ENCODE data around the gene VEGFA. TPM values are rescaled to one million over a fixed set of nuclear protein-coding genes. Genes with fewer than 3 reads are reported as not detected.

VEGFA gene
- total and polyA plus RNA-seq, 2 of the 8 experiments (the other 6 are each of a cell fraction or from before 2014, with no cell fraction given), result 42.2 to 58.5 TPM

DNA sequence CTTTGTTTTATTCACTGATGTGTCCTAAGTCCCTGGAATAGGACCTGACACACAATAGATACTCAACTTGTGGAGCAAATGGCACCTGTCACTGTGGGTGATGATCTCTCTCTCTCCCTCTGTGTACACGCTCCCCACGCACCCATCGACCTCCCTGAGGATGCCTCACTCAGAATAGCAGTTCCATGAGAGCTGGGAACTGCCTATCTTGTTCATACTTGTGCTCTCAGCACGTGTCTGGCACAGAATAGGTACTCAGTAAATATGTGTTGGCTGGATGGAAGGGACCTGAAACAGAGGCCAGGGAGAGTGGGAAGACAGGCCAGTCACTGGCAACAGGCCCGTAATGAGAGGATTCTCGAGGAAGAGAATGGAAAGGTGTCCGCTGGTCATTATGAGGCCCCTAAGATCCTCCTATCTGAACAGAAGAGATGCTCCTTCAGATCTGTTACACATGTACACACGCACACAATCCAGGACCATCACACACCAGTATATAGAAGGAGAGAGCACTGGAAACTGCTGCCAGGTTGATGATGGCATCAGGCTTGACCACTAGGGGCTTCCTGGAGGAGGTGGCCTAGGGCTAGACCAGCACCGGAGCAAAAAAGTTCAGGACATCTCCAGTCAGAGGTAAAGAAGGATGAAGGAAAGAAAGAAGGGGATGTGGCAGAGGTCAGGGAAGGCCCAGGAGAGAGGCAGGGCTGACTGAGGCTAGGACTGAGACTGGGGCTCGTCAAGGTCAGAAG, 30.9 kb downstream of the VEGFA start:
- 93% methylated on average over 10 of the region's 10 CpGs; no CpG with 5 or more reads in 1 of the 2 experiments for WGBS, 2 experiments (ENCODE audit: extremely low coverage in 1 of 2, insufficient coverage in 1 of 2, insufficient read length in 1 of 2, insufficient replicate concordance in 2 of 2, low coverage in 1 of 2, low lambda C conversion rate in 2 of 2, missing lambda C conversion rate in 1 of 2)
- H3K4me3 ChIP-seq (ENCODE audit: extremely low read depth in 1 of 4, insufficient read depth in 2 of 4, low read depth in 3 of 4, low read length in 4 of 4), result no peak overlapping the region
- no peak overlapping the region for H4K5ac ChIP-seq (ENCODE audit: insufficient read length, low read depth, low read length)
- DNase-seq (ENCODE audit: low read depth in 1 of 2, low spot score in 2 of 2) (no peak), FAIRE-seq (no peak)
- CTCF ChIA-PET (ENCODE audit: partially characterized antibody), result interaction anchor here (0.8 to 3.1 kb wide), 8 partner anchors 9 to 150 kb away, joined by 3 to 17 read pairs (median 4); no protein-coding TSS in a partner anchor
- no peak overlapping the region for H3K18ac ChIP-seq (ENCODE audit: extremely low read depth, low read length)
- no peaks in the 10 kb centered on the region for H3K9me3 ChIP-seq (ENCODE audit: insufficient read depth in 2 of 2, low read depth in 1 of 2, low read length in 1 of 2)
- H3K23me2 ChIP-seq (ENCODE audit: low read depth, low read length), result peaks cover 2% of the 10 kb centered on the region; the same call in 1 of the 2 replicates
- no peaks in the 10 kb centered on the region for H3K79me2 ChIP-seq (ENCODE audit: control insufficient read depth in 1 of 2, insufficient read depth in 2 of 2, low read length in 2 of 2)
- H2AK5ac ChIP-seq (ENCODE audit: low read depth, low read length), result no peak overlapping the region
- no peak overlapping the region for H2BK12ac ChIP-seq (ENCODE audit: low read depth, low read length)
- no peak overlapping the region for H3K56ac ChIP-seq (replicated peaks; ENCODE audit: insufficient read length, low read depth, low read length)
- no peak overlapping the region for H3K4me2 ChIP-seq (ENCODE audit: insufficient read depth in 1 of 2, low read depth in 2 of 2, low read length in 2 of 2)
- H2AFZ ChIP-seq (ENCODE audit: low read length), result no peak overlapping the region
- H3K36me3 ChIP-seq (ENCODE audit: control insufficient read depth in 2 of 4, insufficient read depth in 4 of 4, low read length in 3 of 4), result no peaks in the 10 kb centered on the region
- H2BK20ac ChIP-seq (ENCODE audit: low read length), result no peak overlapping the region
- H2BK120ac ChIP-seq (replicated peaks; ENCODE audit: low read depth, low read length), result no peak overlapping the region
- no peak overlapping the region for H2BK5ac ChIP-seq (ENCODE audit: low read depth, low read length)
- POLR2A ChIA-PET (ENCODE audit: partially characterized antibody), result interaction anchor here (1.2 to 2.1 kb wide), 2 partner anchors 15 to 19 kb away, joined by 3 to 5 read pairs; no protein-coding TSS in a partner anchor
- H3K27me3 ChIP-seq (replicated peaks in 1 of 4; ENCODE audit: control insufficient read depth in 3 of 4, extremely low read depth in 1 of 4, insufficient read depth in 3 of 4, low read length in 3 of 4), result no peaks in the 10 kb centered on the region
- H3K27ac ChIP-seq (ENCODE audit: low read depth, low read length), result no peak overlapping the region
- H3K4me1 ChIP-seq (replicated peaks in 1 of 4; ENCODE audit: control insufficient read depth in 3 of 4, insufficient read depth in 4 of 4, low read length in 3 of 4), result no peaks in the 10 kb centered on the region; a peak in 1 of 7 replicates
- H3K14ac ChIP-seq (ENCODE audit: insufficient read length), result no peak overlapping the region
- H2BK15ac ChIP-seq (ENCODE audit: low read length), result no peak overlapping the region
- no peak overlapping the region for H3K4ac ChIP-seq (replicated peaks; ENCODE audit: insufficient read length, low read depth, low read length)
- no peak overlapping the region for H3K23ac ChIP-seq (ENCODE audit: insufficient read length)
- H3K9ac ChIP-seq (replicated peaks in 1 of 4; ENCODE audit: extremely low read depth in 1 of 4, low read depth in 3 of 4, low read length in 3 of 4), result no peak overlapping the region
- H4K91ac ChIP-seq (replicated peaks; ENCODE audit: insufficient read length, low read length), result no peak overlapping the region
- no peaks in the 10 kb centered on the region for H4K20me1 ChIP-seq (replicated peaks in 1 of 2; ENCODE audit: control insufficient read depth in 1 of 2, insufficient read depth in 2 of 2, low read length in 2 of 2)
- H3K79me1 ChIP-seq (ENCODE audit: low read depth, low read length), result no peaks in the 10 kb centered on the region
- H4K8ac ChIP-seq (ENCODE audit: extremely low read depth, insufficient read depth, low read length), result no peak overlapping the region
- TF ChIP-seq MAFK (IDR thresholded peaks at IDR 0.05; ENCODE audit: low read depth, low read length) (no peak), SP1 (IDR thresholded peaks at IDR 0.05; ENCODE audit: low read depth, low read length) (no peak), JUND (IDR thresholded peaks at IDR 0.05; ENCODE audit: low read length) (no peak), SP2 (IDR thresholded peaks at IDR 0.05; ENCODE audit: low read length) (no peak), BCL11A (IDR thresholded peaks at IDR 0.05; ENCODE audit: low read depth in 2 of 2, low read length in 2 of 2) (no peak), RAD21 (IDR thresholded peaks at IDR 0.05 in 1 of 2, conservative IDR thresholded peaks at IDR 0.05 in 1 of 2; ENCODE audit: low read depth in 2 of 2, low read length in 2 of 2) (peak; percentile 26 to 54; a peak in 2 of 4 replicates), FOSL1 (IDR thresholded peaks at IDR 0.05; ENCODE audit: insufficient read depth, low read depth, low read length) (no peak), HDAC2 (IDR thresholded peaks at IDR 0.05; ENCODE audit: borderline replicate concordance in 1 of 2, low read depth in 2 of 2, low read length in 2 of 2) (no peak), CBX8 (IDR thresholded peaks at IDR 0.05; ENCODE audit: borderline replicate concordance, low read depth, low read length) (no peak), CHD2 (IDR thresholded peaks at IDR 0.05; ENCODE audit: low read length) (no peak), POLR2AphosphoS5 (IDR thresholded peaks at IDR 0.05; ENCODE audit: low read depth, low read length) (no peak)
- TF ChIP-seq, protein P1, sequence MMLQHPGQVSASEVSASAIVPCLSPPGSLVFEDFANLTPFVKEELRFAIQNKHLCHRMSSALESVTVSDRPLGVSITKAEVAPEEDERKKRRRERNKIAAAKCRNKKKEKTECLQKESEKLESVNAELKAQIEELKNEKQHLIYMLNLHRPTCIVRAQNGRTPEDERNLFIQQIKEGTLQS (IDR thresholded peaks at IDR 0.05; ENCODE audit: insufficient read depth, low read depth, low read length), result no peak
